B cell (primary cell): ENCODE results near the gene RNF167. TPM values are rescaled to one million over a fixed set of nuclear protein-coding genes. Genes with fewer than 3 reads are reported as not detected.
A peak's percentile ranks its signal among the peaks of the same experiment; 100 is the strongest.

ENCODE experiments used
- ATAC-seq: fragments of 200-7000 bp; cut with Tn5 transposase; one replicate; pipeline ENCODE4 v1.10.0; 2021; ENCODE audit warnings: low read depth, mild to moderate bottlenecking, moderate number of reproducible peaks, moderate library complexity
- CTCF ChIA-PET: fragments of 350-600 bp; sonication (Branson Sonifier 250); formaldehyde crosslinking; loops from one replicate; lab custom pipeline; 2021; ENCODE audit warnings: antibody characterized with exemption, inconsistent platforms; lab: Charles Lee
- POLR2A ChIA-PET: fragments of 350-600 bp; sonication (Branson Sonifier 250); formaldehyde crosslinking; loops from one replicate; lab custom pipeline; 2021; ENCODE audit warnings: antibody characterized with exemption; lab: Charles Lee
- DNase-seq: peaks from one replicate; pipeline ENCODE4 v3.0.0; 2013
- H2AFZ ChIP-seq: 2 replicates; pipeline ENCODE4 v1.6.1; 2012; ENCODE audit warnings: mild to moderate bottlenecking, low read depth, low read length; ENCODE audit not compliant: insufficient read depth, poor library complexity, severe bottlenecking
- H3K27ac ChIP-seq, 2 donors: 1 replicate in 1 of 2; 2 replicates in 1 of 2; pipeline ENCODE4 v1.5.1; 2012 to 2013; ENCODE audit warnings: low read length in 2 of 2, mild to moderate bottlenecking in 2 of 2, moderate library complexity in 1 of 2
- H3K27me3 ChIP-seq, 4 experiments: fragments of 200-600 bp in 1 of 4; sonication (generic) in 1 of 4; replicated peaks in 1 of 4; 1 replicate in 2 of 4; 2 replicates in 2 of 4; pipeline versions ENCODE4 v1.6.1 to v1.7.0; 2013 to 2016; ENCODE audit warnings: low read length in 3 of 4, mild to moderate bottlenecking in 2 of 4, mixed read lengths in 1 of 4, moderate library complexity in 1 of 4; ENCODE audit not compliant: insufficient read depth in 4 of 4, control insufficient read depth in 3 of 4; ENCODE audit errors: control extremely low read depth in 1 of 4
- H3K36me3 ChIP-seq, 2 experiments: replicated peaks in 1 of 2; 1 replicate in 1 of 2; 2 replicates in 1 of 2; pipeline versions ENCODE4 v1.6.1 to v1.7.1; 2013; ENCODE audit warnings: low read length in 1 of 2; ENCODE audit not compliant: insufficient read depth in 2 of 2, control insufficient read depth in 1 of 2; ENCODE audit errors: control extremely low read depth in 1 of 2, extremely low read depth in 1 of 2
- H3K4me1 ChIP-seq, 2 donors: fragments of 200-600 bp in 1 of 2; sonication (generic) in 1 of 2; 1 replicate in 1 of 2; 2 replicates in 1 of 2; pipeline versions ENCODE4 v1.5.1 to v1.6.1; 2013 to 2017; ENCODE audit warnings: low read length in 2 of 2; ENCODE audit not compliant: control insufficient read depth in 2 of 2, insufficient read depth in 2 of 2
- H3K4me2 ChIP-seq: replicated peaks from 2 replicates; pipeline ENCODE3; 2012; ENCODE audit warnings: mild to moderate bottlenecking, low read depth, low read length; ENCODE audit not compliant: poor library complexity, severe bottlenecking
- H3K4me3 ChIP-seq, 5 experiments: fragments of 200-600 bp in 1 of 5; sonication (generic) in 1 of 5; 1 replicate in 3 of 5; 2 replicates in 2 of 5; pipeline versions ENCODE4 v1.5.1 to v1.7.0; 2011 to 2016; ENCODE audit warnings: low read length in 4 of 5, mild to moderate bottlenecking in 4 of 5, low read depth in 2 of 5, control low read depth in 1 of 5, moderate library complexity in 1 of 5; ENCODE audit not compliant: insufficient read depth in 1 of 5; ENCODE audit errors: control extremely low read depth in 1 of 5, extremely low read depth in 1 of 5
- H3K79me2 ChIP-seq: fragments of 200-600 bp; sonication (generic); one replicate; pipeline ENCODE4 v1.6.0; 2016; ENCODE audit warnings: low read length; ENCODE audit not compliant: control insufficient read depth, insufficient read depth
- H3K9ac ChIP-seq: fragments of 200-600 bp; sonication (generic); 2 replicates; pipeline ENCODE4 v1.6.1; 2017; ENCODE audit warnings: mild to moderate bottlenecking, low read length, moderate library complexity
- H3K9me3 ChIP-seq, 3 donors: one replicate each; pipeline versions ENCODE4 v1.6.1 to v1.7.1; 2013; ENCODE audit warnings: low read length in 2 of 3; ENCODE audit not compliant: control insufficient read depth in 2 of 3, insufficient read depth in 1 of 3; ENCODE audit errors: control extremely low read depth in 1 of 3
- H4K20me1 ChIP-seq: 2 replicates; pipeline ENCODE4 v1.6.0; 2012; ENCODE audit warnings: mild to moderate bottlenecking, low read length; ENCODE audit not compliant: insufficient read depth, control insufficient read depth, poor library complexity, severe bottlenecking
- H3K27ac Mint-ChIP-seq: one replicate; pipeline ENCODE4 v1.8.0; 2021; ENCODE audit warnings: mixed read lengths
- H3K27me3 Mint-ChIP-seq: one replicate; pipeline ENCODE4 v1.8.0; 2021; ENCODE audit warnings: mixed read lengths
- H3K4me1 Mint-ChIP-seq: one replicate; pipeline ENCODE4 v1.8.0; 2021; ENCODE audit warnings: mixed read lengths
- H3K4me3 Mint-ChIP-seq: one replicate; pipeline ENCODE4 v1.8.0; 2021; ENCODE audit warnings: mixed read lengths
- H3K9me3 Mint-ChIP-seq: one replicate; pipeline ENCODE4 v1.8.0; 2022; ENCODE audit warnings: mixed read lengths; ENCODE audit not compliant: insufficient read depth
- CTCF ChIP-seq: fragments of 200-600 bp; IDR thresholded peaks from one replicate; pipeline ENCODE4 v1.8.0; 2022; ENCODE audit warnings: antibody characterized with exemption, mild to moderate bottlenecking
- EZH2 ChIP-seq: IDR thresholded peaks from 2 replicates; pipeline ENCODE4 v1.6.1; 2012; ENCODE audit warnings: borderline replicate concordance, low read depth, mild to moderate bottlenecking, moderate library complexity, low read length; ENCODE audit not compliant: insufficient read depth, poor library complexity, severe bottlenecking
- WGBS: methylation state at CpG from one replicate; pipeline ENCODE4 v1.1.5; 2013; ENCODE audit warnings: missing lambda C conversion rate; ENCODE audit not compliant: insufficient coverage; 5-methylcytosine and 5-hydroxymethylcytosine counted together
- intact Hi-C: fragments of 100-400 bp; cut with micrococcal nuclease; formaldehyde crosslinking; loops from one replicate; pipeline ENCODE4 v1.10.0; 2022
- polyA plus RNA-seq: library from polyadenylated mRNA; depleted of rRNA; stranded (reverse); fragments of >200 nt; gene quantifications from 2 replicates; pipeline ENCODE4 v1.2.3, GENCODE V29; 2012
- total RNA-seq, 2 donors: library from RNA; stranded (reverse); fragments of 120-200 nt in 1 of 2; gene quantifications; 1 replicate in 1 of 2; 2 replicates in 1 of 2; pipeline versions ENCODE4 v1.2.3 to v1.2.4, GENCODE V29; 2013 to 2022

The RNF167 gene
- total and polyA plus RNA-seq, 2 donors (not counting 1 experiment from before 2014, with no cell fraction given), result 143 to 186 TPM

GRCh38 chr17:4966844-4967538 lies 26.9 kb downstream of the RNF167 start:
- WGBS, result under 1% methylated on average over 23 of the region's 42 CpGs
- H3K9me3 Mint-ChIP-seq, result no peaks in the 10 kb centered on the region
- no peak for TF ChIP-seq CTCF
- no peak for TF ChIP-seq EZH2
- Histone ChIP-seq H3K9me3 (no peaks in the 10 kb centered on the region), H3K79me2 (peaks cover 26% of the 10 kb centered on the region), H4K20me1 (no peaks in the 10 kb centered on the region), H3K36me3 (peaks cover 0 to 3% of the 10 kb centered on the region in 2 experiments), H3K4me3 (peak overlapping the region; percentile 68 to 92 (median 84)), H3K27ac (peak overlapping the region; percentile 67 to 68), H3K27me3 (no peaks in the 10 kb centered on the region), H2AFZ (peak overlapping the region; percentile 75), H3K4me2 (peak overlapping the region; percentile 85), H3K4me1 (peaks cover 17 to 22% of the 10 kb centered on the region in 2 donors), H3K9ac (peak overlapping the region; percentile 73)
- ATAC-seq (peak; percentile 85), DNase-seq (peak; percentile 99)
- no peak overlapping the region for H3K27ac Mint-ChIP-seq
- H3K4me1 Mint-ChIP-seq, result peaks cover 15% of the 10 kb centered on the region
- ChIA-PET POLR2A (interaction anchor here (0.6 to 4.7 kb wide), 22 partner anchors 11 to 453 kb away, joined by 3 to 81 read pairs (median 5); partner anchors contain the start of genes ARRB2, C17orf107, CAMTA2 and CHRNE), CTCF (interaction anchor here (0.6 to 4.3 kb wide), 22 partner anchors 10 to 453 kb away, joined by 3 to 32 read pairs (median 4); partner anchors contain the start of genes CAMTA2, CHRNE, PFN1 and RNF167)
- H3K27me3 Mint-ChIP-seq, result no peaks in the 10 kb centered on the region
- intact Hi-C loops, result loop anchor here (1.0 to 5.0 kb wide), 12 partner anchors 13 to 257 kb away; partner anchors contain the start of genes ARRB2, C17orf107, CAMTA2 and INCA1
- no peak overlapping the region for H3K4me3 Mint-ChIP-seq
